Keratinocyte (primary cell): ENCODE data around the gene AK8. TPM values are rescaled to one million over a fixed set of nuclear protein-coding genes. Genes with fewer than 3 reads are reported as not detected.

Experiments
- DNase-seq: peaks from one replicate; pipeline ENCODE4 v3.0.0-alpha.2; 2011; ENCODE audit warnings: low read depth, missing footprints, low spot score
- FAIRE-seq: peaks from 2 replicates; lab custom pipeline; 2011; peaks lifted over from hg19 to GRCh38; lab: Jason Lieb, UNC
- H2AFZ ChIP-seq: 2 replicates; pipeline ENCODE4 v1.6.0; 2012; ENCODE audit warnings: low read length, control low read depth, inconsistent platforms; ENCODE audit not compliant: control insufficient read depth
- H3K27ac ChIP-seq: 2 replicates; pipeline ENCODE4 v1.5.1; 2011; ENCODE audit warnings: low read length; ENCODE audit not compliant: control insufficient read depth, insufficient read depth
- H3K27me3 ChIP-seq: 3 replicates; pipeline ENCODE4 v1.6.0; 2011; ENCODE audit warnings: low read length; ENCODE audit not compliant: control insufficient read depth, insufficient read depth; ENCODE audit errors: extremely low read depth
- H3K36me3 ChIP-seq, 2 experiments: 2 replicates in 1 of 2; 3 replicates in 1 of 2; pipeline ENCODE4 v1.5.1; 2011; ENCODE audit warnings: low read length in 2 of 2, mild to moderate bottlenecking in 1 of 2; ENCODE audit not compliant: control insufficient read depth in 2 of 2, insufficient read depth in 2 of 2; ENCODE audit errors: extremely low read depth in 1 of 2
- H3K4me1 ChIP-seq: 3 replicates; pipeline ENCODE4 v1.5.1; 2011; ENCODE audit warnings: low read length; ENCODE audit not compliant: control insufficient read depth, insufficient read depth; ENCODE audit errors: extremely low read depth
- H3K4me2 ChIP-seq: 3 replicates; pipeline ENCODE4 v1.6.0; 2011; ENCODE audit warnings: low read depth, low read length; ENCODE audit not compliant: control insufficient read depth, insufficient read depth; ENCODE audit errors: extremely low read depth
- H3K4me3 ChIP-seq, 3 experiments: fragments of 200-600 bp in 1 of 3; sonication (generic) in 1 of 3; 2 replicates in 2 of 3; 3 replicates in 1 of 3; pipeline ENCODE4 v1.5.1; 2011 to 2016; ENCODE audit warnings: low read length in 3 of 3, mild to moderate bottlenecking in 3 of 3, control low read depth in 2 of 3, inconsistent platforms in 1 of 3, low read depth in 1 of 3, mixed read lengths in 1 of 3, mixed run types in 1 of 3, moderate library complexity in 1 of 3; ENCODE audit not compliant: control insufficient read depth in 2 of 3, insufficient read depth in 2 of 3; ENCODE audit errors: extremely low read depth in 1 of 3
- H3K79me2 ChIP-seq: 2 replicates; pipeline ENCODE4 v1.6.0; 2012; ENCODE audit warnings: low read length; ENCODE audit not compliant: control insufficient read depth, insufficient read depth
- H3K9ac ChIP-seq: 3 replicates; pipeline ENCODE4 v1.6.0; 2011; ENCODE audit warnings: low read length; ENCODE audit not compliant: control insufficient read depth, insufficient read depth; ENCODE audit errors: extremely low read depth
- H3K9me1 ChIP-seq: 3 replicates; pipeline ENCODE4 v1.6.0; 2011; ENCODE audit warnings: low read length; ENCODE audit not compliant: control insufficient read depth, insufficient read depth; ENCODE audit errors: extremely low read depth
- H3K9me3 ChIP-seq: 2 replicates; pipeline ENCODE4 v1.5.1; 2012; ENCODE audit warnings: low read depth, low read length; ENCODE audit not compliant: control insufficient read depth
- H4K20me1 ChIP-seq: 3 replicates; pipeline ENCODE4 v1.6.0; 2011; ENCODE audit warnings: low read length; ENCODE audit not compliant: control insufficient read depth, insufficient read depth; ENCODE audit errors: extremely low read depth
- CTCF ChIP-seq, 3 experiments: IDR thresholded peaks in 1 of 3; conservative IDR thresholded peaks in 1 of 3; optimal IDR thresholded peaks in 1 of 3; 2 replicates in 2 of 3; 3 replicates in 1 of 3; pipeline versions ENCODE3 to v1.5.1; 2011; ENCODE audit warnings: low read length in 3 of 3, mild to moderate bottlenecking in 3 of 3, moderate library complexity in 2 of 3, control low read depth in 1 of 3, inconsistent platforms in 1 of 3; ENCODE audit not compliant: insufficient read depth in 2 of 3; ENCODE audit errors: extremely low read depth in 1 of 3
- EZH2 ChIP-seq: IDR thresholded peaks from one replicate; pipeline ENCODE4 v1.6.1; 2012; ENCODE audit warnings: inconsistent platforms, mild to moderate bottlenecking, low read length, moderate library complexity
- dilution Hi-C: fragments of 300-500 bp; cut with MboI; formaldehyde crosslinking; loops from one replicate; pipeline ENCODE4 v1.7.0; 2020; ENCODE audit warnings: low sequenced_read_pairs; ENCODE audit not compliant: extremely low pct_ligation_motif_present
- polyA plus RNA-seq, 5 experiments: library from polyadenylated mRNA; depleted of rRNA in 3 of 5; stranded (reverse) in 3 of 5; stranded (forward) in 1 of 5; unstranded in 1 of 5; fragments of >200 nt; gene quantifications; 1 replicate in 1 of 5; 2 replicates in 3 of 5; 3 replicates in 1 of 5; pipeline versions ENCODE4 v1.2.1 to v1.2.3, GENCODE V29; 2011 to 2012; ENCODE audit warnings: missing spikeins in 2 of 5, low read depth in 1 of 5, low replicate concordance in 1 of 5

The AK8 gene
- polyA plus RNA-seq, 1 donor (not counting 4 experiments of a cell fraction or from before 2014, with no cell fraction given), result 0.24 TPM

- H3K79me2 ChIP-seq, result no peaks in the 10 kb centered on the region
- no peak overlapping the region for H3K27ac ChIP-seq
- no peaks in the 10 kb centered on the region for H3K36me3 ChIP-seq
- no peak overlapping the region for H3K4me3 ChIP-seq
- H3K9me1 ChIP-seq, result no peaks in the 10 kb centered on the region
- H3K27me3 ChIP-seq, result peaks cover 4% of the 10 kb centered on the region
- H3K9me3 ChIP-seq, result no peaks in the 10 kb centered on the region
- no peak overlapping the region for H3K4me2 ChIP-seq
- no peak for DNase-seq
- FAIRE-seq, result no peak
- no peak for TF ChIP-seq EZH2
- no peak overlapping the region for H3K9ac ChIP-seq
- no peaks in the 10 kb centered on the region for H3K4me1 ChIP-seq
- dilution Hi-C loops, result no loop called here
- no peaks in the 10 kb centered on the region for H4K20me1 ChIP-seq
- no peak overlapping the region for H2AFZ ChIP-seq
These were observed 39.8 kb downstream of the AK8 start for GRCh38 chr9:132838291-132838690.

- Histone ChIP-seq H3K9me1 (no peaks in the 10 kb centered on the region), H3K4me1 (no peaks in the 10 kb centered on the region), H2AFZ (no peak overlapping the region), H3K27me3 (peaks cover 10% of the 10 kb centered on the region), H3K79me2 (no peaks in the 10 kb centered on the region), H3K9me3 (no peaks in the 10 kb centered on the region), H3K9ac (no peak overlapping the region), H4K20me1 (no peaks in the 10 kb centered on the region), H3K27ac (no peak overlapping the region), H3K4me3 (no peak overlapping the region), H3K36me3 (no peaks in the 10 kb centered on the region), H3K4me2 (no peak overlapping the region)
- dilution Hi-C loops, result no loop called here
- FAIRE-seq (no peak), DNase-seq (no peak)
- TF ChIP-seq EZH2 (no peak), CTCF (optimal IDR thresholded peaks at IDR 0.05 in 1 of 3, IDR thresholded peaks at IDR 0.05 in 1 of 3, conservative IDR thresholded peaks at IDR 0.05 in 1 of 3; ENCODE audit: extremely low read depth in 1 of 3, insufficient read depth in 2 of 3, low read length in 3 of 3) (no peak)
These were observed 40.4 kb downstream of the AK8 start for GRCh38 chr9:132837501-132838286.
